ENCODE results near the gene RAVER2. TPM values are rescaled to one million over a fixed set of nuclear protein-coding genes. Genes with fewer than 3 reads are reported as not detected.
"Not testable (repeated sequence)": the region's sequence is repeated elsewhere in the genome, so short reads cannot be mapped to it uniquely, and the experiment has no call there.

Gene RAVER2
- 10 to 100 TPM; 17.0 to 26.2 (median 20.2) TPM for polyA plus RNA-seq (ENCODE audit: insufficient read length in 10 of 10)
- long read RNA-seq, donor 1, full-length matches to known transcripts, result 2 of 2 reads
- long read RNA-seq, donor 1, partial matches to known transcripts, result 0 of 2 reads
- long read RNA-seq, donor 1, other reads (novel, unspliced or antisense), result 0 of 2 reads
- long read RNA-seq, donor 2, full-length matches to known transcripts, result 1 of 1 reads
- long read RNA-seq, donor 2, partial matches to known transcripts, result 0 of 1 reads
- long read RNA-seq, donor 2, other reads (novel, unspliced or antisense), result 0 of 1 reads
- long read RNA-seq, donor 3, result 0 reads
- long read RNA-seq, donor 4, full-length matches to known transcripts, result 1 of 1 reads
- long read RNA-seq, donor 4, partial matches to known transcripts, result 0 of 1 reads
- long read RNA-seq, donor 4, other reads (novel, unspliced or antisense), result 0 of 1 reads
- long read RNA-seq, donor 5, full-length matches to known transcripts, result 3 of 3 reads
- long read RNA-seq, donor 5, partial matches to known transcripts, result 0 of 3 reads
- long read RNA-seq, donor 5, other reads (novel, unspliced or antisense), result 0 of 3 reads
- long read RNA-seq, donor 6, full-length matches to known transcripts, result 1 of 25 reads
- long read RNA-seq, donor 6, partial matches to known transcripts, result 24 of 25 reads
- long read RNA-seq, donor 6, other reads (novel, unspliced or antisense), result 0 of 25 reads
- long read RNA-seq, donor 7, full-length matches to known transcripts, result 2 of 2 reads
- long read RNA-seq, donor 7, partial matches to known transcripts, result 0 of 2 reads
- long read RNA-seq, donor 7, other reads (novel, unspliced or antisense), result 0 of 2 reads
- long read RNA-seq, donor 8, result 0 reads
- long read RNA-seq, donor 9, result 0 reads

GRCh38 chr1:64744492-64745180, at the start of gene RAVER2:
TSS of gene RAVER2 (plus strand) at chr1:64745075. CDS start at chr1:64745173, 98 bp downstream.
- peak; percentile 67 to 92 (median 84) for DNase-seq

GRCh38 chr1:64696879-64697278, 48.0 kb upstream of the RAVER2 start:
- no peak for DNase-seq

GRCh38 chr1:64699327-64699726, 45.5 kb upstream of the RAVER2 start:
- DNase-seq, result peak in 1 of 3 donors; percentile 23

GRCh38 chr1:64701071-64701470, 43.8 kb upstream of the RAVER2 start:
- no peak for DNase-seq

- no peak for DNase-seq
Measured at GRCh38 chr1:64701886-64702285, 43.0 kb upstream of the RAVER2 start.

- not testable (repeated sequence) for DNase-seq
Measured at GRCh38 chr1:64702670-64703069, 42.2 kb upstream of the RAVER2 start.

- no peak for DNase-seq
Measured at GRCh38 chr1:64703600-64703999, 41.3 kb upstream of the RAVER2 start.

GRCh38 chr1:64705591-64705990, 39.3 kb upstream of the RAVER2 start:
- no peak for DNase-seq

GRCh38 chr1:64711266-64711665, 33.6 kb upstream of the RAVER2 start:
- DNase-seq, result no peak

- no peak for DNase-seq
Measured at GRCh38 chr1:64712049-64712448, 32.8 kb upstream of the RAVER2 start.

GRCh38 chr1:64715186-64715585, 29.7 kb upstream of the RAVER2 start:
- no peak for DNase-seq

- DNase-seq, result no peak
Measured at GRCh38 chr1:64721135-64721534, 23.7 kb upstream of the RAVER2 start.

GRCh38 chr1:64721576-64722145, 23.2 kb upstream of the RAVER2 start:
- no peak for DNase-seq

GRCh38 chr1:64727861-64728260, 17.0 kb upstream of the RAVER2 start:
- peak in 2 of 3 donors; percentile 46 to 53 for DNase-seq

GRCh38 chr1:64733581-64734286, 11.1 kb upstream of the RAVER2 start:
- DNase-seq, result no peak

- DNase-seq, result no peak
Measured at GRCh38 chr1:64734287-64734652, 10.6 kb upstream of the RAVER2 start.

- not testable (repeated sequence) for DNase-seq
Measured at GRCh38 chr1:64740687-64741086, 4.2 kb upstream of the RAVER2 start.

GRCh38 chr1:64743954-64744491, 852 bp upstream of the RAVER2 start:
- DNase-seq, result peak in 1 of 3 donors; percentile 3

- peak in 2 of 3 donors; percentile 35 to 80 for DNase-seq
Measured at GRCh38 chr1:64745181-64745985, 508 bp downstream of the RAVER2 start.
